Hepatocyte (in vitro differentiated cells): ENCODE data around the gene STRA6. TPM values are rescaled to one million over a fixed set of nuclear protein-coding genes. Genes with fewer than 3 reads are reported as not detected.

Experiments
- DNase-seq: peaks from one replicate; pipeline ENCODE4 v3.0.0-alpha.2; 2016; ENCODE audit warnings: low spot score
- H2AFZ ChIP-seq: fragments of 200-600 bp; sonication (generic); 2 replicates; pipeline ENCODE4 v1.6.0; 2016; ENCODE audit warnings: antibody characterized with exemption, mild to moderate bottlenecking
- H3K27ac ChIP-seq: fragments of 200-600 bp; sonication (generic); 2 replicates; pipeline ENCODE4 v1.5.1; 2016; ENCODE audit warnings: mild to moderate bottlenecking
- H3K27me3 ChIP-seq: fragments of 200-600 bp; sonication (generic); 2 replicates; pipeline ENCODE4 v1.6.1; 2016
- H3K36me3 ChIP-seq: fragments of 200-600 bp; sonication (generic); replicated peaks from 2 replicates; pipeline ENCODE4 v1.5.1; 2016; ENCODE audit warnings: low read depth; ENCODE audit not compliant: insufficient read depth
- H3K4me1 ChIP-seq: fragments of 200-600 bp; sonication (generic); 2 replicates; pipeline ENCODE4 v1.5.1; 2016; ENCODE audit warnings: mild to moderate bottlenecking, moderate library complexity; ENCODE audit not compliant: insufficient read depth
- H3K4me2 ChIP-seq: fragments of 200-600 bp; sonication (generic); 2 replicates; pipeline ENCODE4 v1.6.0; 2016
- H3K4me3 ChIP-seq: fragments of 200-600 bp; sonication (generic); 2 replicates; pipeline ENCODE4 v1.5.1; 2016; ENCODE audit warnings: mild to moderate bottlenecking
- H3K79me2 ChIP-seq: fragments of 200-600 bp; sonication (generic); 2 replicates; pipeline ENCODE4 v1.6.0; 2017; ENCODE audit warnings: mild to moderate bottlenecking
- H3K9me2 ChIP-seq: fragments of 200-600 bp; sonication (generic); replicated peaks from 2 replicates; pipeline ENCODE4 v1.6.0; 2017; ENCODE audit warnings: mild to moderate bottlenecking; ENCODE audit not compliant: insufficient read depth
- H3K9me3 ChIP-seq: fragments of 200-600 bp; sonication (generic); 2 replicates; pipeline ENCODE4 v1.5.1; 2016; ENCODE audit warnings: low read depth, mild to moderate bottlenecking
- H4K20me1 ChIP-seq: fragments of 200-600 bp; sonication (generic); 2 replicates; pipeline ENCODE4 v1.6.0; 2016; ENCODE audit warnings: mild to moderate bottlenecking; ENCODE audit not compliant: insufficient read depth, poor library complexity, severe bottlenecking
- EZH2 ChIP-seq: fragments of 200-600 bp; sonication (generic); IDR thresholded peaks from 2 replicates; pipeline ENCODE4 v1.6.1; 2016; ENCODE audit warnings: antibody characterized with exemption, mild to moderate bottlenecking, borderline replicate concordance
- EZH2phosphoT487 ChIP-seq: fragments of 200-600 bp; sonication (generic); IDR thresholded peaks from one replicate; pipeline ENCODE4 v1.6.1; 2018; ENCODE audit warnings: antibody characterized with exemption, mild to moderate bottlenecking, low read depth, moderate library complexity; ENCODE audit not compliant: unreplicated experiment, severe bottlenecking
- WGBS: methylation state at CpG from one replicate; pipeline ENCODE4 v1.1.6; 2016; ENCODE audit warnings: low lambda C conversion rate; ENCODE audit errors: missing lambda C conversion rate; 5-methylcytosine and 5-hydroxymethylcytosine counted together
- polyA plus RNA-seq: library from polyadenylated mRNA; unstranded; fragments of >200 nt; fragmentation: Nextera tagmentation; extraction: Ambion mirVana; gene quantifications from 2 replicates; pipeline ENCODE4 v1.2.1, GENCODE V29; 2016
- total RNA-seq: library from RNA; depleted of rRNA; stranded (reverse); fragments of >200 nt; gene quantifications from 2 replicates; pipeline ENCODE4 v1.2.3, GENCODE V29; 2014
- TF ChIP-seq, protein P1 (sequence below): fragments of 200-600 bp; sonication (generic); IDR thresholded peaks from 2 replicates; pipeline ENCODE4 v1.5.1; 2016; ENCODE audit warnings: antibody characterized with exemption, mild to moderate bottlenecking; ENCODE audit not compliant: poor library complexity

STRA6 gene
- total and polyA plus RNA-seq, 2 experiments from 2014 or later: 31.5 to 37.1 TPM

DNA sequence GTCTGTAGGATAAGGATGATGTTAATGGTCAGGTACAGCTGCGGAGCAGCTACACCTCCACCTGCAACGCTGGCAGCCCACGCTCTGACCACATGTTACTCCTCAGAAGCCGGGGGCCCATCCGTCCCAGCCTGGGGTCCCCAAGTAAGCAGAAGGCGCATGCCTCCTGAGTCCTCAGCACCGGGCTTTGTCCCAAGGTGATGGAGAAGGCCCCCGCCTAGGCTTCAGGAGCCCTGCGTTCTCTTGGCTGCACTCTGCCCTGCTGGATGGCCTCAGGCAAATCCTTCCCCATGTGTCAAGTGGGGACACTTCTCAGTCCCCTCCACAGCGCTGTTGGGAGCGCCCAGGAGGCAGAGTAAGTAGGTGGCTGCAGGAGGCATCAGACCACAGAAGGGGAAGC lies 14.4 kb downstream of the STRA6 start:
- Histone ChIP-seq H3K9me3 (no peaks in the 10 kb centered on the region), H4K20me1 (no peaks in the 10 kb centered on the region), H2AFZ (no peak overlapping the region), H3K79me2 (no peaks in the 10 kb centered on the region), H3K4me2 (no peak overlapping the region), H3K36me3 (no peaks in the 10 kb centered on the region), H3K4me3 (no peak overlapping the region), H3K27me3 (no peaks in the 10 kb centered on the region), H3K27ac (no peak overlapping the region), H3K4me1 (no peaks in the 10 kb centered on the region), H3K9me2 (no peaks in the 10 kb centered on the region)
- DNase-seq: no peak
- TF ChIP-seq EZH2phosphoT487 (no peak), EZH2 (no peak)
- TF ChIP-seq, protein P1, sequence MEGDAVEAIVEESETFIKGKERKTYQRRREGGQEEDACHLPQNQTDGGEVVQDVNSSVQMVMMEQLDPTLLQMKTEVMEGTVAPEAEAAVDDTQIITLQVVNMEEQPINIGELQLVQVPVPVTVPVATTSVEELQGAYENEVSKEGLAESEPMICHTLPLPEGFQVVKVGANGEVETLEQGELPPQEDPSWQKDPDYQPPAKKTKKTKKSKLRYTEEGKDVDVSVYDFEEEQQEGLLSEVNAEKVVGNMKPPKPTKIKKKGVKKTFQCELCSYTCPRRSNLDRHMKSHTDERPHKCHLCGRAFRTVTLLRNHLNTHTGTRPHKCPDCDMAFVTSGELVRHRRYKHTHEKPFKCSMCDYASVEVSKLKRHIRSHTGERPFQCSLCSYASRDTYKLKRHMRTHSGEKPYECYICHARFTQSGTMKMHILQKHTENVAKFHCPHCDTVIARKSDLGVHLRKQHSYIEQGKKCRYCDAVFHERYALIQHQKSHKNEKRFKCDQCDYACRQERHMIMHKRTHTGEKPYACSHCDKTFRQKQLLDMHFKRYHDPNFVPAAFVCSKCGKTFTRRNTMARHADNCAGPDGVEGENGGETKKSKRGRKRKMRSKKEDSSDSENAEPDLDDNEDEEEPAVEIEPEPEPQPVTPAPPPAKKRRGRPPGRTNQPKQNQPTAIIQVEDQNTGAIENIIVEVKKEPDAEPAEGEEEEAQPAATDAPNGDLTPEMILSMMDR: no peak
- WGBS: 86% methylated on average over 11 of the region's 11 CpGs

DNA sequence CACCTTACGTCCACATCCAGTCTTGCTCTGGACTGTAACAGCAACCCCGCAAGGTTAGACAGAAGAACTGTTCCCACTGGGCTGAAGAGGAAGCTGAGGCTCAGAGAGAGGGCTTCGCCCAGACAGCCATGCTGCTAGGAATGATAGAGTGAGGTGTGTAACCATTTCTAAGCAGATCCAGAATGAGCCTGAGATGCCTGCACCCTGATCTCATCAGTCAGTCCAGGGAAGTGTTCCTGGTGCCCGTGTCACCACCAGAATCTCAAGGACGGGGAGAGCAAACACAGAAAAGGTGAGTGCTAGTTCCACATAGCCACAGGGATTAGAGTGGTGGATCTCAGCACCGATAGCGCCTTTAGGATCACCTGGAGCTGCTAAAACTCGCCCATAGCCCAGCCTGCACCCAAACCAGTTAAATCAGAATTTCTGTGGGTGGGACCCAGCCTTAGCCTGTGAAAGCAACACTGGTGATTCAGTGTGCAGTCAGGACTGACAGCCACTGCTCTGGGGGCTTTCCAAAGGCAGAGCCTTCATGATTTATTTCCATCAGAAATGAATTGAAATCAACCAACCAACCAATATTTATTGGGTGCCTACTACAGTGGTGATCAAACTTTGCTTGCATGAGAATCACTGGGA lies 16.8 kb downstream of the STRA6 start:
- Histone ChIP-seq H3K9me3 (no peaks in the 10 kb centered on the region), H3K36me3 (no peaks in the 10 kb centered on the region), H4K20me1 (no peaks in the 10 kb centered on the region), H3K9me2 (no peaks in the 10 kb centered on the region), H3K4me1 (no peaks in the 10 kb centered on the region), H3K79me2 (no peaks in the 10 kb centered on the region), H3K4me3 (no peak overlapping the region), H2AFZ (no peak overlapping the region), H3K4me2 (no peak overlapping the region), H3K27ac (no peak overlapping the region), H3K27me3 (no peaks in the 10 kb centered on the region)
- DNase-seq: no peak
- TF ChIP-seq, protein P1: no peak
- TF ChIP-seq EZH2 (no peak), EZH2phosphoT487 (no peak)
- WGBS: 70% methylated on average over 8 of the region's 8 CpGs

DNA sequence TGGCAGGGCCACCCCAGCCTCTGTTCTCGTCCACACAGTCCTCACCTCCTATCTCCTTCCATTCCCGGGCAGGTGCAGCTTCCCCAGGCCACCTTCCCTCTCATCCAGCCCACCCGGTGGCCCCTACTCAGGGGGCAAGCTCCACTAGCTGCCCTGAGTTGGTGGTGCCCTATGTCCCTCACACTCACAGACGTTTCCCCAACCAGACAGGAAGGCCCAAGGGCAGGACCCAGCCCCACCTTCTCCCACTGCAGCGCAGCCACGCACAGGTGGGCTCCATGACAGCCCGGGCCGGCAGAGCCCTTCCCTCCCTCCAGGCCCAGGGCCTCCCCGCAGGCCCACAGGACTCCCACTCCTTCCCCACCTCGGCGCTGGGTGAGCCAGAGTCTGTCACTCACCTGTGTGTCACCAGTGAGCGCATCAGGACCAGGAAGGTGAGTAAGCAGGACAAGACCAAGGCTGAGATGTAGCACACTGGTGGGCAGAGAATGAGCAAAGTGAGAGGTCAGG lies 17.9 kb downstream of the STRA6 start:
- no peaks in the 10 kb centered on the region for H3K9me2 ChIP-seq
- H4K20me1 ChIP-seq: no peaks in the 10 kb centered on the region
- WGBS: 90% methylated on average over 8 of the region's 12 CpGs
- TF ChIP-seq EZH2: no peak
- no peak for TF ChIP-seq EZH2phosphoT487
- TF ChIP-seq, protein P1: no peak
- no peak overlapping the region for H3K27ac ChIP-seq
- H3K4me1 ChIP-seq: peaks cover 4% of the 10 kb centered on the region
- no peaks in the 10 kb centered on the region for H3K9me3 ChIP-seq
- no peak overlapping the region for H3K4me3 ChIP-seq
- DNase-seq: no peak
- no peak overlapping the region for H2AFZ ChIP-seq
- H3K79me2 ChIP-seq: no peaks in the 10 kb centered on the region
- no peaks in the 10 kb centered on the region for H3K27me3 ChIP-seq
- no peak overlapping the region for H3K4me2 ChIP-seq
- H3K36me3 ChIP-seq: no peaks in the 10 kb centered on the region
